Thyroid gland (tissue), 4 donors: Measurements from ENCODE around the gene COL25A1. TPM values are rescaled to one million over a fixed set of nuclear protein-coding genes. Genes with fewer than 3 reads are reported as not detected.
A peak's percentile ranks its signal among the peaks of the same experiment; 100 is the strongest.

Experiments
- DNase-seq, 2 donors: peaks; one replicate each; pipeline ENCODE4 v3.0.0-alpha.2; 2019
- H3K27ac ChIP-seq, 3 donors: fragments of 200-600 bp; sonication (generic); 1 replicate in 2 of 3; 2 replicates in 1 of 3; pipeline ENCODE4 v1.5.1; 2016 to 2019; ENCODE audit warnings: mild to moderate bottlenecking in 1 of 3, moderate library complexity in 1 of 3
- H3K27me3 ChIP-seq: fragments of 200-600 bp; sonication (generic); one replicate; pipeline ENCODE4 v1.5.1; 2019
- H3K36me3 ChIP-seq, 2 donors: fragments of 200-600 bp; sonication (generic); one replicate each; pipeline ENCODE4 v1.5.1; 2016 to 2019
- H3K4me1 ChIP-seq, 2 donors: fragments of 200-600 bp; sonication (generic); one replicate each; pipeline ENCODE4 v1.5.1; 2017 to 2019
- H3K4me3 ChIP-seq, 3 donors: fragments of 200-600 bp; sonication (generic); replicated peaks in 1 of 3; 1 replicate in 2 of 3; 2 replicates in 1 of 3; pipeline ENCODE4 v1.5.1; 2016; ENCODE audit warnings: mild to moderate bottlenecking in 1 of 3
- H3K9me3 ChIP-seq: fragments of 200-600 bp; sonication (generic); one replicate; pipeline ENCODE4 v1.5.1; 2017
- CTCF ChIP-seq, 6 experiments: fragments of 200-600 bp in 3 of 6; fragments of 450-650 bp in 3 of 6; sonication (generic) in 3 of 6; IDR thresholded peaks; one replicate each; pipeline ENCODE4 v1.5.1; 2016 to 2019; ENCODE audit warnings: antibody characterized with exemption in 6 of 6, mild to moderate bottlenecking in 2 of 6, inconsistent platforms in 1 of 6, moderate library complexity in 1 of 6
- POLR2A ChIP-seq, 2 donors: fragments of 450-650 bp; IDR thresholded peaks; one replicate each; pipeline ENCODE4 v1.6.1; 2017; ENCODE audit warnings: antibody characterized with exemption in 2 of 2, mild to moderate bottlenecking in 2 of 2, moderate library complexity in 1 of 2
- WGBS, 2 donors: methylation state at CpG; one replicate each; pipeline ENCODE4 v1.1.5; 2017; 5-methylcytosine and 5-hydroxymethylcytosine counted together
- intact Hi-C: fragments of 100-400 bp; cut with DNase I; formaldehyde crosslinking; loops from one replicate; pipeline ENCODE4 v1.15.1; 2023
- total RNA-seq, 4 donors: library from RNA; depleted of rRNA; stranded (reverse); fragments of >200 nt; gene quantifications; one replicate each; pipeline ENCODE4 v1.2.3, GENCODE V29; 2016

Gene COL25A1
- total RNA-seq, 4 donors from 2014 or later = 5.5 to 21.0 (median 7.1) TPM

GRCh38 chr4:109319156-109319555, 16.7 kb upstream of the COL25A1 start:
- Histone ChIP-seq H3K9me3 (no peaks in the 10 kb centered on the region), H3K27ac (no peak overlapping the region), H3K4me3 (no peak overlapping the region), H3K4me1 (peaks cover 10 to 15% of the 10 kb centered on the region in 2 donors), H3K27me3 (no peaks in the 10 kb centered on the region), H3K36me3 (no peaks in the 10 kb centered on the region)
- TF ChIP-seq POLR2A (IDR thresholded peaks at IDR 0.05) = no peak
- no peak for TF ChIP-seq CTCF (IDR thresholded peaks at IDR 0.05)
- 62 to 64% methylated on average over 2 of the region's 2 CpGs for WGBS, 2 donors
- DNase-seq = no peak
- intact Hi-C loops = no loop called here

GRCh38 chr4:109315818-109316217, 13.4 kb upstream of the COL25A1 start:
- no peak overlapping the region for H3K4me3 ChIP-seq
- no peaks in the 10 kb centered on the region for H3K36me3 ChIP-seq
- DNase-seq = no peak
- H3K27me3 ChIP-seq = no peaks in the 10 kb centered on the region
- H3K4me1 ChIP-seq = peaks cover 10 to 15% of the 10 kb centered on the region in 2 donors
- TF ChIP-seq CTCF (IDR thresholded peaks at IDR 0.05) (no peak), POLR2A (IDR thresholded peaks at IDR 0.05) (no peak)
- intact Hi-C loops = no loop called here
- H3K27ac ChIP-seq = no peak overlapping the region
- WGBS, 2 donors = 77 to 94% methylated on average over 2 of the region's 2 CpGs
- no peaks in the 10 kb centered on the region for H3K9me3 ChIP-seq

GRCh38 chr4:109315341-109315740, 12.9 kb upstream of the COL25A1 start:
- no peaks in the 10 kb centered on the region for H3K36me3 ChIP-seq
- 56 to 92% methylated on average over 3 of the region's 3 CpGs for WGBS, 2 donors

GRCh38 chr4:109313168-109314133, 11.0 kb upstream of the COL25A1 start:
- no peak for DNase-seq
- no peak overlapping the region for H3K27ac ChIP-seq
- intact Hi-C loops = no loop called here
- H3K9me3 ChIP-seq = no peaks in the 10 kb centered on the region
- H3K4me3 ChIP-seq = no peak overlapping the region
- H3K4me1 ChIP-seq = peaks cover 7 to 10% of the 10 kb centered on the region in 2 donors
- no peaks in the 10 kb centered on the region for H3K27me3 ChIP-seq
- TF ChIP-seq CTCF (IDR thresholded peaks at IDR 0.05) (no peak), POLR2A (IDR thresholded peaks at IDR 0.05) (no peak)
- no peaks in the 10 kb centered on the region for H3K36me3 ChIP-seq
- 90 to 92% methylated on average over 11 of the region's 11 CpGs for WGBS, 2 donors

More at GRCh38 chr4:109315341-109315740, 12.9 kb upstream of the COL25A1 start:
- no peaks in the 10 kb centered on the region for H3K27me3 ChIP-seq
- no peak overlapping the region for H3K4me3 ChIP-seq
- intact Hi-C loops = no loop called here
- no peaks in the 10 kb centered on the region for H3K9me3 ChIP-seq
- DNase-seq = no peak
- peaks cover 10 to 15% of the 10 kb centered on the region in 2 donors for H3K4me1 ChIP-seq
- H3K27ac ChIP-seq = no peak overlapping the region
- TF ChIP-seq POLR2A (IDR thresholded peaks at IDR 0.05) (no peak), CTCF (IDR thresholded peaks at IDR 0.05) (no peak)

GRCh38 chr4:109303140-109303496, 660 bp upstream of the COL25A1 start:
- Histone ChIP-seq H3K4me1 (peaks cover 9 to 14% of the 10 kb centered on the region in 2 donors), H3K27ac (peak overlapping the region; percentile 55 to 73 (median 59)), H3K4me3 (peak overlapping the region; percentile 36 to 63 (median 38)), H3K36me3 (no peaks in the 10 kb centered on the region), H3K9me3 (no peaks in the 10 kb centered on the region), H3K27me3 (no peaks in the 10 kb centered on the region)
- no peak for TF ChIP-seq POLR2A (IDR thresholded peaks at IDR 0.05)
- no peak for TF ChIP-seq CTCF (IDR thresholded peaks at IDR 0.05)
- WGBS, 2 donors = 1% methylated on average over 10 of the region's 10 CpGs
- intact Hi-C loops = loop anchor here (10.0 kb wide), 1 partner anchor 92 kb away; no protein-coding TSS in a partner anchor
- DNase-seq = peak; percentile 40 to 48
